ENCODE measurements around the gene STK4.

DNA sequence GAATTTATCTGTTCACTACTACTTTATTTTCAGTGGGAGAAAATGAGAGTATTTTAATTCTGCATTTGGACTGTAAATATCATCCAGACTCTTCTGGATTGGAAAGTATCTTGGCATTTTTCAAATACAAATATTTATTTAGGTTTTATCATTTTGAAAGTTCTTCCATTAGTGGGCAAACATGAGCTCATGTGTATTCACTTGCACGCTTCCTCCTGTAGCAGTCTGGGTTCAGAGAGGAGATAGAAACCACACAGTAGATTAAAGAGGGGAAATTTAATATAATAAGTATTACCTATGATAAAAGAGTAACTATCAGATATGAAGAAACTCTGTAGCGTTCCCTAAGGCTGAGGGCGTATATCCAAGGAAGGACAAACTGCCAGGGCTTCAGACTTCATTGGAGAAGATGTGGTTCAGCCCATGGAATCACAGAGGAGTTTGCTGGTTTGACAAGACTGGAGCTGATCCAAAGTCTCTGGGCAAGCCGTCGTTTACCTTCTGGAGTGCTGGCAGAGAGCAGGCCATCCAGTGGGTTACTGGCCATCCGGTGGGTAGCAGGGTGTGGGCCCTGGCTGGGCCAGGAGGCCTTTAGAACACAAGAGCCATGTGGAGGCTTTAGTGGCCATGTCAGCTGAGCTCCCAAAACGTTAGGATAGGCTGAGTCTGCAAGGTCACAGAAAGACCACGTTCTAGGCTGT is 90.3 kb downstream of the STK4 start:
- TF ChIP-seq, protein P1, sequence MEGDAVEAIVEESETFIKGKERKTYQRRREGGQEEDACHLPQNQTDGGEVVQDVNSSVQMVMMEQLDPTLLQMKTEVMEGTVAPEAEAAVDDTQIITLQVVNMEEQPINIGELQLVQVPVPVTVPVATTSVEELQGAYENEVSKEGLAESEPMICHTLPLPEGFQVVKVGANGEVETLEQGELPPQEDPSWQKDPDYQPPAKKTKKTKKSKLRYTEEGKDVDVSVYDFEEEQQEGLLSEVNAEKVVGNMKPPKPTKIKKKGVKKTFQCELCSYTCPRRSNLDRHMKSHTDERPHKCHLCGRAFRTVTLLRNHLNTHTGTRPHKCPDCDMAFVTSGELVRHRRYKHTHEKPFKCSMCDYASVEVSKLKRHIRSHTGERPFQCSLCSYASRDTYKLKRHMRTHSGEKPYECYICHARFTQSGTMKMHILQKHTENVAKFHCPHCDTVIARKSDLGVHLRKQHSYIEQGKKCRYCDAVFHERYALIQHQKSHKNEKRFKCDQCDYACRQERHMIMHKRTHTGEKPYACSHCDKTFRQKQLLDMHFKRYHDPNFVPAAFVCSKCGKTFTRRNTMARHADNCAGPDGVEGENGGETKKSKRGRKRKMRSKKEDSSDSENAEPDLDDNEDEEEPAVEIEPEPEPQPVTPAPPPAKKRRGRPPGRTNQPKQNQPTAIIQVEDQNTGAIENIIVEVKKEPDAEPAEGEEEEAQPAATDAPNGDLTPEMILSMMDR (IDR thresholded peaks at IDR 0.05), result no peak
- no peak for TF ChIP-seq POLR2A (IDR thresholded peaks at IDR 0.05)

Data from ovary (tissue), 3 donors.